OCI-LY3 (cell line): Measurements from ENCODE around the gene KCNN3.

Experiments
- EZH2phosphoT487 ChIP-seq: fragments of 200-600 bp; shearing (Covaris generic); IDR thresholded peaks from 2 replicates; pipeline ENCODE4 v1.6.1; 2018; ENCODE audit warnings: antibody characterized with exemption, mixed run types, low read depth
- TF ChIP-seq, protein P1 (sequence below): fragments of 200-600, 300-600 bp; sonication (generic); IDR thresholded peaks from 2 replicates; pipeline ENCODE4 v1.5.1; 2014; ENCODE audit warnings: antibody characterized with exemption, low read length, low read depth

GRCh38 chr1:154845174-154845573 lies 24.9 kb downstream of the KCNN3 start:
- TF ChIP-seq, protein P1, sequence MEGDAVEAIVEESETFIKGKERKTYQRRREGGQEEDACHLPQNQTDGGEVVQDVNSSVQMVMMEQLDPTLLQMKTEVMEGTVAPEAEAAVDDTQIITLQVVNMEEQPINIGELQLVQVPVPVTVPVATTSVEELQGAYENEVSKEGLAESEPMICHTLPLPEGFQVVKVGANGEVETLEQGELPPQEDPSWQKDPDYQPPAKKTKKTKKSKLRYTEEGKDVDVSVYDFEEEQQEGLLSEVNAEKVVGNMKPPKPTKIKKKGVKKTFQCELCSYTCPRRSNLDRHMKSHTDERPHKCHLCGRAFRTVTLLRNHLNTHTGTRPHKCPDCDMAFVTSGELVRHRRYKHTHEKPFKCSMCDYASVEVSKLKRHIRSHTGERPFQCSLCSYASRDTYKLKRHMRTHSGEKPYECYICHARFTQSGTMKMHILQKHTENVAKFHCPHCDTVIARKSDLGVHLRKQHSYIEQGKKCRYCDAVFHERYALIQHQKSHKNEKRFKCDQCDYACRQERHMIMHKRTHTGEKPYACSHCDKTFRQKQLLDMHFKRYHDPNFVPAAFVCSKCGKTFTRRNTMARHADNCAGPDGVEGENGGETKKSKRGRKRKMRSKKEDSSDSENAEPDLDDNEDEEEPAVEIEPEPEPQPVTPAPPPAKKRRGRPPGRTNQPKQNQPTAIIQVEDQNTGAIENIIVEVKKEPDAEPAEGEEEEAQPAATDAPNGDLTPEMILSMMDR, result no peak
- TF ChIP-seq EZH2phosphoT487, result no peak
